RWPE1 (cell line): Measurements from ENCODE around the gene HDAC5.

Experiments
- CTCF ChIA-PET: fragments of 350-600 bp; sonication (Branson Sonifier 250); formaldehyde crosslinking; extraction: SDS; loops from one replicate; lab custom pipeline; 2021; lab: Yijun Ruan, JAX
- POLR2A ChIA-PET: fragments of 400-600 bp; formaldehyde crosslinking; extraction: SDS; loops from one replicate; lab custom pipeline; 2020; ENCODE audit warnings: antibody characterized with exemption; ENCODE audit not compliant: low non-redundant PET; lab: Yijun Ruan, JAX
- DNase-seq: peaks from one replicate; pipeline ENCODE4 v3.0.0; 2012; ENCODE audit warnings: low spot score
- H3K27ac ChIP-seq: fragments of 450-650 bp; 2 replicates; pipeline ENCODE4 v1.5.1; 2017
- TF ChIP-seq, protein P1 (sequence below): fragments of 450-650 bp; conservative IDR thresholded peaks from 2 replicates; pipeline ENCODE4 v1.5.1; 2017; ENCODE audit warnings: low read depth, mild to moderate bottlenecking

Gene HDAC5

DNA sequence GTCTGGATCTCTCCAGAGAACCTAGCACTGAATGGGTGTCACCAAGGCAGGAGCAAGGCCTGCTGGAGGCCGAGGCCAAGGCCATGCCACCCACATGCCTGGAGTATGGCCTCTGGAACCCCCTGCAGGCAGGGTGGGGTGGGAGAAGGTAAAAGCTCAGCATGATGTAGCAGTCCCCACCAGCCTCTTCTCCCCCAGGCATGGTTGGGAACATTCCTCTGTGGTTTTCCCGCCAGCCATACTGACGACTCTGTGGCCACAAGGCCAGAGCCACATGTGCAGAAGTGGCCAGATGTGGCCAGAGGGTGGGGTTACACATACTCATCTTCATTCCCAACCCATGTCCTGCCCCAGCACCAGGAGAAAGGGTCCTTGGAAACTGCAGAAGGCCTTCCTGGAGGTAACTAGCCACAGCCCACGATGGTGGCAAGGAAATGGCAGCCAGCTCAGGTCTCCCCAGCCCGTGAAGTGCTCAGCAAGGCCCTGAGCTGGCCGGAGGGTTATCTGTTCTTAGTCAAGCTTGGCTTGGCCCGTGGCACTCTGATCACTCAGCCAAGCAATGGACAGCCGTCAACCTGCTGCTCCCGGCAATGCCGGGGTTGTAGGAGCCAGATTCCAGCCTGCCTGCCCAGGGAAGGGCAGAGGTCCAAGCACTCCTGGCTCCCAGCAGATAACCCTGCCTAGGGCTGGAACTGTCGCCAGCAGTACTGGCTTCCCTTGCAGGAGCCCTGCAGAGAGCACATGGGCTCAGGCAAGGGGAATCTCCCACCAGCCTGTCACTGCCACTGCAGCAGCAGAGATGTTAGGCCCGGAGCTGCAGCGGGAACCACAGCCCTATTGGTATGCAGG lies 26.1 kb downstream of the HDAC5 start:
- TF ChIP-seq, protein P1, sequence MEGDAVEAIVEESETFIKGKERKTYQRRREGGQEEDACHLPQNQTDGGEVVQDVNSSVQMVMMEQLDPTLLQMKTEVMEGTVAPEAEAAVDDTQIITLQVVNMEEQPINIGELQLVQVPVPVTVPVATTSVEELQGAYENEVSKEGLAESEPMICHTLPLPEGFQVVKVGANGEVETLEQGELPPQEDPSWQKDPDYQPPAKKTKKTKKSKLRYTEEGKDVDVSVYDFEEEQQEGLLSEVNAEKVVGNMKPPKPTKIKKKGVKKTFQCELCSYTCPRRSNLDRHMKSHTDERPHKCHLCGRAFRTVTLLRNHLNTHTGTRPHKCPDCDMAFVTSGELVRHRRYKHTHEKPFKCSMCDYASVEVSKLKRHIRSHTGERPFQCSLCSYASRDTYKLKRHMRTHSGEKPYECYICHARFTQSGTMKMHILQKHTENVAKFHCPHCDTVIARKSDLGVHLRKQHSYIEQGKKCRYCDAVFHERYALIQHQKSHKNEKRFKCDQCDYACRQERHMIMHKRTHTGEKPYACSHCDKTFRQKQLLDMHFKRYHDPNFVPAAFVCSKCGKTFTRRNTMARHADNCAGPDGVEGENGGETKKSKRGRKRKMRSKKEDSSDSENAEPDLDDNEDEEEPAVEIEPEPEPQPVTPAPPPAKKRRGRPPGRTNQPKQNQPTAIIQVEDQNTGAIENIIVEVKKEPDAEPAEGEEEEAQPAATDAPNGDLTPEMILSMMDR: no peak
- H3K27ac ChIP-seq: peak overlapping the region; percentile 99
- DNase-seq: no peak
- POLR2A ChIA-PET: no interaction called here
- CTCF ChIA-PET: interaction anchor here (2.2 kb wide), 1 partner anchor 18 kb away, joined by 8 read pairs; no protein-coding TSS in a partner anchor

DNA sequence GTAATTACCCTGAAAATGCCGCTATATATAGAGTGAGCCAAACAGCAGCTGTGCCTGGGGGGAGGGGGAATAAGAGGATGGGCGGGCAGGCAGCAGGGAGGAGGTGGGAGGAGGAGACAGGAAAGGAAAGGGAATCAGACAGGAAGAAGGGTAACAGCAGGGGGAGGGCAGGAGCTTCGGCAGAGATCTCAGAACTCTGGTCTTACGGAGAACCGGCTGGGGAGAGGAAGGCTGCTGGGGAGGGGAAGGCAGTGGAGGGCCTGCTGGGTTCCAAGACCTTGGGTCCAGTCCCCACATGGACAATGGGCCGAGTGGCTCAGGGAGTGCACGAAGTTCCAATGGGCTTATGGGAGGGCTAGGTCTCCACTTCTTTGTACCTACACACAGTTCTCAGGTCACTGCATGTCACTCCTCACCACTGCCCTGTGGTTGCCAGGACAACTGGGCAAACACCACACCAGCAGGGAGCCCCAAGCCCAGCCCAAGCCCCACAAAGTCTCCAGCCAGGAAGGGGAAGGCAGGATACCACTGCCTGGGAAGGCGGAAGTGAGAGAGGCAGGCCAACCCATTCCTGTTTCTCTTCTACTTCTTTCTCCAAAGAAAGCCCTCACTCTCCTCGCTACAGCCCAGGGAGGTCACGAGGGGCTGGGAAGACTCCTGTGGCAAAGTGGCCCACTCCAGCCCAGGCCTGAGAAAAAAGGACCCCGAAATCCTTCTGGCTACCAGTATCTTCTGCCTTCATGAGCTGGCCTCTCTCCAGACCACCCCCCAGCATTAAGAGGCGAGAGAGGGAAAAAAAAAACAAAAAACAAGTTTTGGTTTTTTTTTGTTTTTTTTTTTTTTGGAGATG lies 27.6 kb downstream of the HDAC5 start:
- POLR2A ChIA-PET: interaction anchor here (0.5 to 0.6 kb wide), 2 partner anchors 26 to 40 kb away, joined by 3 read pairs; no protein-coding TSS in a partner anchor
- H3K27ac ChIP-seq: peak overlapping the region; percentile 99
- peak; percentile 79 for DNase-seq

DNA sequence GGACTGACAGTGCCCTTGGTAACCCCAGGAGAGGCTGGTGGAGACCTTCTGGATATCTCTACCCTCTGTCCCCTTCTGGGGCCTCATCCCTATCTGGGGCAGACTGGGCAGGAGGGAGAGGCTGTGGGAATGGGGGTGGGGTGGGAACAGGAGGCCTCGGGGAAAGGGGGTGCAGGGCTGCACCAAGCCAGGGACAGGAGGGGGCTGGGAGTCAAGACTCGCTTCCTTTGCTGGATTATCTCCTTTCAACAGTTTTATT lies 28.1 kb downstream of the HDAC5 start:
- H3K27ac ChIP-seq: peak overlapping the region; percentile 99
- POLR2A ChIA-PET: interaction anchor here (0.5 to 0.6 kb wide), 2 partner anchors 25 to 39 kb away, joined by 3 read pairs; no protein-coding TSS in a partner anchor
- CTCF ChIA-PET: interaction anchor here (2.2 kb wide), 1 partner anchor 20 kb away, joined by 8 read pairs; no protein-coding TSS in a partner anchor
- no peak for DNase-seq
- TF ChIP-seq, protein P1: no peak

More for the DNA sequence above, 27.6 kb downstream of the HDAC5 start:
- CTCF ChIA-PET: interaction anchor here (2.2 kb wide), 1 partner anchor 20 kb away, joined by 8 read pairs; no protein-coding TSS in a partner anchor
- TF ChIP-seq, protein P1: no peak

DNA sequence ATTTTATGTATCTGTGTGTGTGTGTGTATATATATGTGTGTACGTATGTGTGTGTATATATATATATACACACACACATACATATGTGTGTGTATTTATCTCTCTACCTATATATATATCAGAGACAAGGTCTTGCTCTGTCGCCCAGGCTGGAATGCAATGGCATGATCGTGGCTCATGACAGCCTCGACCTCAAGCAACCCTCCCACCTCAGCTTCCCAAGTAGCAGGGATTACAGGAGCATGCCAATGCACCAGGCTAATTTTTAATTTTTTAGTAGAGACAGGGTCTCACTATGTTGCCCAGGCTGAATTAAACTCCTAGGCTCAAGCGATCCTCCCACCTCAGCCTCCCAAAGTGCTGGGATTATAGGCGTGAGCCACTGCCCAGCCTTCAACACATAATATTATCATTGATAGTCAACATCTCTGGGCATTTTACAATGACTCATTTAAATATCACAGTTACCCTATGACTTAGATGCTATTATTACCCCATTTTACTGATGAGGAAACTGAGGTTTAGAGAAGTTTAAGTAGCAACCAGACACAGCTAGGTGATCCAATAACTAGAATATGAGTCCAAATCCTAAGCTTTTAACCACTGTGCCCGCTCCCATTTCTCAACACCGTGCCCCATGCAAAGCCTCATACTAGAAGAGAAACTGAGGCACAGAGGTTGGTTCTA lies 28.6 kb downstream of the HDAC5 start:
- ChIA-PET CTCF (interaction anchor here (2.2 kb wide), 1 partner anchor 21 kb away, joined by 8 read pairs; no protein-coding TSS in a partner anchor), POLR2A (interaction anchor here (0.5 to 0.6 kb wide), 2 partner anchors 25 to 39 kb away, joined by 3 read pairs; no protein-coding TSS in a partner anchor)
- H3K27ac ChIP-seq: peak overlapping the region; percentile 99
- TF ChIP-seq, protein P1: no peak
- no peak for DNase-seq

DNA sequence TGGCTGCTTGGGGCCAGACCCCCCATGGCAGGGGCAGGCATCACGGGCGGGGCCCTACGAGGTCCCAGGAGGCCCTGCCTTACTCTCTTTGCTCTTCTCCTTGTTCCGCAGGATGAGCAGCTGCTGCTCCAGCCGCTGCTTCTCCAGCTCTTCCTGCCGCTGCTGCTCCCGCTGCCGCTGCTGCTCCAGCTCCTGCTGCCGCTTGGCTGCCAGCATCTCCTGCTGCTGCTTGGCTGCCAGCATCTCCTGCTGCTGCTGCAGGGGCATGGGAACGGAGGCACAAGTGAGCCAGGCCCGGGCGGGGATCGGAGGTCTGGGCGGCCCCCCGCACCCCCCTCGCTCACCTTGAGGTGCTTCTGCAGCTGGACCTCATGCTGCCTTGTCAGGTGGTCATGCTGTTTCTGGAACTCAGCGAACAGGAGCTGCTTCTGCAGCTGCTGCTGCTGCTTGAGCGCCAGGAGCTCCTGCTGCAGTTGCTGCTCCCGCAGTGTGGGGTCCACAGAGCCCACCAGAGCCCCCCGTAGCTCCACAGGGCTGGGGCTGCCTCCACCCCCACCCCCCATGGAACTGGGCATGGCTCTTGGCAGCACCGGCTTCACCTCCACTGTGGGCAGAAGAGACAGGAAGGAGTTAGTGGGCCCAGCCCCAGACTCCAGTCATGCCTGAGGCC lies 30.1 kb downstream of the HDAC5 start:
- TF ChIP-seq, protein P1: no peak
- ChIA-PET POLR2A (no interaction called here), CTCF (no interaction called here)
- peak overlapping the region; percentile 99 for H3K27ac ChIP-seq
- no peak for DNase-seq
